ENCODE data around the gene DCUN1D1.

GRCh38 chr3:182914341-182914740 is 66.0 kb downstream of the DCUN1D1 start:
- TF ChIP-seq CTCF (IDR thresholded peaks at IDR 0.05) (no peak), POLR2AphosphoS5 (IDR thresholded peaks at IDR 0.05) (no peak), POLR2A (IDR thresholded peaks at IDR 0.05) (no peak)
